H1 (cell line): ENCODE data around the gene ZNF789. TPM values are rescaled to one million over a fixed set of nuclear protein-coding genes. Genes with fewer than 3 reads are reported as not detected.

Experiments used
- CTCF ChIA-PET: fragments of 300-600 bp; sonication (Branson Sonifier 250); formaldehyde crosslinking; loops from one replicate; lab custom pipeline; 2021; ENCODE audit not compliant: partially characterized antibody; lab: Charles Lee
- POLR2A ChIA-PET: fragments of 300-600 bp; sonication (Branson Sonifier 250); formaldehyde crosslinking; loops from one replicate; lab custom pipeline; 2021; ENCODE audit warnings: inconsistent platforms; ENCODE audit not compliant: partially characterized antibody; lab: Charles Lee
- DNase-seq, 2 experiments: peaks; one replicate each; pipeline versions ENCODE4 v3.0.0 to v3.0.0-alpha.2; 2010 to 2022; ENCODE audit warnings: low spot score in 2 of 2, low read depth in 1 of 2, mixed read lengths in 1 of 2
- FAIRE-seq: peaks from 2 replicates; lab custom pipeline; 2011; peaks lifted over from hg19 to GRCh38; lab: Jason Lieb, UNC
- H2AFZ ChIP-seq: 2 replicates; pipeline ENCODE4 v1.8.1; 2012; ENCODE audit warnings: low read length, inconsistent platforms
- H2AK5ac ChIP-seq: 2 replicates; pipeline ENCODE4 v1.6.1; 2013; ENCODE audit warnings: low read depth, low read length
- H2BK120ac ChIP-seq: replicated peaks from 2 replicates; pipeline ENCODE3; 2013; ENCODE audit warnings: low read depth, low read length, inconsistent platforms
- H2BK12ac ChIP-seq: 2 replicates; pipeline ENCODE4 v1.6.1; 2013; ENCODE audit warnings: low read depth, low read length
- H2BK15ac ChIP-seq: 2 replicates; pipeline ENCODE4 v1.6.1; 2013; ENCODE audit warnings: low read length
- H2BK20ac ChIP-seq: 2 replicates; pipeline ENCODE4 v1.6.1; 2013; ENCODE audit warnings: low read length
- H2BK5ac ChIP-seq: 2 replicates; pipeline ENCODE4 v1.6.1; 2013; ENCODE audit warnings: low read depth, low read length
- H3K14ac ChIP-seq: 2 replicates; pipeline ENCODE4 v1.6.1; 2013; ENCODE audit warnings: inconsistent platforms; ENCODE audit not compliant: insufficient read length
- H3K18ac ChIP-seq: 2 replicates; pipeline ENCODE4 v1.6.1; 2013; ENCODE audit warnings: low read length; ENCODE audit errors: extremely low read depth
- H3K23ac ChIP-seq: 2 replicates; pipeline ENCODE4 v1.6.1; 2013; ENCODE audit warnings: inconsistent platforms; ENCODE audit not compliant: insufficient read length
- H3K23me2 ChIP-seq: 2 replicates; pipeline ENCODE4 v1.6.1; 2013; ENCODE audit warnings: low read depth, low read length
- H3K27ac ChIP-seq: 2 replicates; pipeline ENCODE4 v1.6.1; 2011; ENCODE audit warnings: low read depth, low read length, inconsistent platforms
- H3K27me3 ChIP-seq, 4 experiments: replicated peaks in 1 of 4; 1 replicate in 1 of 4; 2 replicates in 3 of 4; pipeline versions ENCODE4 v1.6.1 to v1.8.1; 2011 to 2013; ENCODE audit warnings: low read length in 3 of 4, mild to moderate bottlenecking in 3 of 4, inconsistent platforms in 2 of 4, mixed read lengths in 2 of 4, moderate library complexity in 1 of 4; ENCODE audit not compliant: control insufficient read depth in 3 of 4, insufficient read depth in 3 of 4; ENCODE audit errors: extremely low read depth in 1 of 4
- H3K36me3 ChIP-seq, 4 experiments: 2 replicates each; pipeline versions ENCODE4 v1.6.1 to v1.8.1; 2011 to 2013; ENCODE audit warnings: mild to moderate bottlenecking in 4 of 4, low read length in 3 of 4, moderate library complexity in 2 of 4, control low read depth in 1 of 4, inconsistent platforms in 1 of 4; ENCODE audit not compliant: insufficient read depth in 4 of 4, control insufficient read depth in 2 of 4
- H3K4ac ChIP-seq: replicated peaks from 2 replicates; pipeline ENCODE3; 2013; ENCODE audit warnings: low read length, low read depth, mixed read lengths, inconsistent platforms; ENCODE audit not compliant: insufficient read length
- H3K4me1 ChIP-seq, 4 experiments: replicated peaks in 1 of 4; 1 replicate in 1 of 4; 2 replicates in 3 of 4; pipeline versions ENCODE4 v1.6.1 to v1.8.1; 2011 to 2013; ENCODE audit warnings: low read length in 3 of 4, inconsistent platforms in 2 of 4, mixed read lengths in 1 of 4; ENCODE audit not compliant: insufficient read depth in 4 of 4, control insufficient read depth in 3 of 4
- H3K4me2 ChIP-seq, 2 experiments: 2 replicates each; pipeline versions ENCODE4 v1.6.1 to v1.8.1; 2011 to 2013; ENCODE audit warnings: low read depth in 2 of 2, low read length in 2 of 2, control low read depth in 1 of 2, inconsistent platforms in 1 of 2, mild to moderate bottlenecking in 1 of 2; ENCODE audit not compliant: insufficient read depth in 1 of 2
- H3K4me3 ChIP-seq, 4 experiments: fragments of 200-600, 300-600 bp in 1 of 4; sonication (generic), shearing (Covaris generic), sonication (Bioruptor Twin) in 1 of 4; 2 replicates each; pipeline versions ENCODE4 v1.5.1 to v1.8.1; 2011 to 2016; ENCODE audit warnings: low read length in 4 of 4, low read depth in 3 of 4, control low read depth in 2 of 4, inconsistent platforms in 2 of 4, mild to moderate bottlenecking in 2 of 4, mixed read lengths in 1 of 4, moderate library complexity in 1 of 4; ENCODE audit not compliant: insufficient read depth in 2 of 4; ENCODE audit errors: extremely low read depth in 1 of 4
- H3K56ac ChIP-seq: replicated peaks from 2 replicates; pipeline ENCODE3; 2013; ENCODE audit warnings: low read depth, mild to moderate bottlenecking, mixed read lengths, low read length, inconsistent platforms; ENCODE audit not compliant: insufficient read length
- H3K79me1 ChIP-seq: 2 replicates; pipeline ENCODE4 v1.6.1; 2013; ENCODE audit warnings: low read depth, low read length, control low read depth
- H3K79me2 ChIP-seq, 2 experiments: 2 replicates each; pipeline versions ENCODE4 v1.6.1 to v1.8.1; 2012 to 2013; ENCODE audit warnings: low read length in 2 of 2, mild to moderate bottlenecking in 2 of 2, inconsistent platforms in 1 of 2; ENCODE audit not compliant: insufficient read depth in 2 of 2, control insufficient read depth in 1 of 2
- H3K9ac ChIP-seq, 4 experiments: replicated peaks in 1 of 4; 1 replicate in 1 of 4; 2 replicates in 3 of 4; pipeline versions ENCODE4 v1.6.1 to v1.8.1; 2011 to 2013; ENCODE audit warnings: low read depth in 3 of 4, low read length in 3 of 4, control low read depth in 2 of 4, mild to moderate bottlenecking in 2 of 4, moderate library complexity in 2 of 4, inconsistent platforms in 1 of 4; ENCODE audit errors: extremely low read depth in 1 of 4
- H3K9me3 ChIP-seq, 2 experiments: 2 replicates each; pipeline versions ENCODE4 v1.6.1 to v1.8.1; 2012 to 2013; ENCODE audit warnings: mild to moderate bottlenecking in 2 of 2, moderate library complexity in 2 of 2, control low read depth in 1 of 2, inconsistent platforms in 1 of 2, low read depth in 1 of 2, low read length in 1 of 2, mixed read lengths in 1 of 2; ENCODE audit not compliant: insufficient read depth in 2 of 2
- H4K20me1 ChIP-seq, 2 experiments: replicated peaks in 1 of 2; 2 replicates each; pipeline versions ENCODE3 to v1.8.1; 2011 to 2013; ENCODE audit warnings: inconsistent platforms in 2 of 2, low read length in 2 of 2, mild to moderate bottlenecking in 1 of 2; ENCODE audit not compliant: insufficient read depth in 2 of 2, control insufficient read depth in 1 of 2
- H4K5ac ChIP-seq: 2 replicates; pipeline ENCODE4 v1.6.1; 2013; ENCODE audit warnings: low read length, low read depth, mixed read lengths, inconsistent platforms; ENCODE audit not compliant: insufficient read length
- H4K8ac ChIP-seq: 2 replicates; pipeline ENCODE4 v1.8.0; 2013; ENCODE audit warnings: mild to moderate bottlenecking, moderate library complexity, low read length, inconsistent platforms; ENCODE audit not compliant: insufficient read depth; ENCODE audit errors: extremely low read depth
- H4K91ac ChIP-seq: replicated peaks from 2 replicates; pipeline ENCODE3; 2013; ENCODE audit warnings: low read length, mixed read lengths, inconsistent platforms; ENCODE audit not compliant: insufficient read length
- RBBP5 ChIP-seq: IDR thresholded peaks from 2 replicates; pipeline ENCODE4 v1.7.1; 2012; ENCODE audit warnings: low read depth, mild to moderate bottlenecking, inconsistent platforms, low read length, moderate library complexity, borderline replicate concordance
- SIN3A ChIP-seq, 2 experiments: IDR thresholded peaks in 1 of 2; conservative IDR thresholded peaks in 1 of 2; 2 replicates each; pipeline ENCODE4 v1.6.1; 2011 to 2012; ENCODE audit warnings: low read length in 2 of 2, improper control_type of control experiment in 1 of 2, low read depth in 1 of 2, mild to moderate bottlenecking in 1 of 2
- SIX5 ChIP-seq: IDR thresholded peaks from 2 replicates; pipeline ENCODE4 v1.6.1; 2011; ENCODE audit warnings: mild to moderate bottlenecking, low read depth, low read length
- WGBS, 2 experiments: shearing (Covaris generic) in 1 of 2; methylation state at CpG; one replicate each; pipeline versions ENCODE4 v1.1.6 to v1.1.7; 2013 to 2015; ENCODE audit warnings: low lambda C conversion rate in 2 of 2, mixed read lengths in 2 of 2, inconsistent platforms in 1 of 2, low coverage in 1 of 2, missing lambda C conversion rate in 1 of 2; ENCODE audit not compliant: insufficient replicate concordance in 2 of 2, insufficient coverage in 1 of 2, insufficient read length in 1 of 2; ENCODE audit errors: extremely low coverage in 1 of 2, missing lambda C conversion rate in 1 of 2; 5-methylcytosine and 5-hydroxymethylcytosine counted together
- polyA plus RNA-seq, 7 experiments: library from polyadenylated mRNA; depleted of rRNA in 3 of 7; stranded (reverse) in 5 of 7; unstranded in 2 of 7; fragments of >200 nt in 5 of 7; fragments of 200-250 nt in 2 of 7; gene quantifications; 1 replicate in 5 of 7; 2 replicates in 1 of 7; 4 replicates in 1 of 7; pipeline versions ENCODE4 v1.2.1 to v1.2.3, GENCODE V29; 2011 to 2013; ENCODE audit warnings: missing spikeins in 2 of 7, mixed read lengths in 2 of 7
- total RNA-seq: library from RNA; stranded (reverse); fragmentation: NEBNext Ultra II Directional; extraction: Animal tissue kit (Norgen Biotek cat#: 25700); gene quantifications from 2 replicates; pipeline ENCODE4 v1.2.1, GENCODE V29; 2021

ZNF789 gene
- total and polyA plus RNA-seq, 2 of the 8 experiments (the other 6 are each of a cell fraction or from before 2014, with no cell fraction given): 11.4 to 12.5 TPM

DNA sequence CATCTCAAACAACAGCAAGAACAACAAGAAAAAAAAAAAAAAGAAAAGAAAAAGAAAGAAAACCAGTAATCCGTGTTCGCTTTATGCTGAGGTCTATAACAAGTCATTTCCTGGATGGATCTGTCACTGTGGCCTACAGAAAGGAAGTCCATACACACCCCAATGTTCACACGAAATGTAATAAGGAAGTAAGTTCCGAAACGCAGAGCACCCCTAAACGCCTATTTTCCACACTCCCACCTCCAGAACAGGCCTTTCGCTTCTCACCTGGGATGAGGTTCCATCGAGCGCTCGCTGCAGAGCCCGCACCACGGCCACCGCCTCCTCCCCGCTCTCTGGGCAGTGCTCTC, 26.7 kb downstream of the ZNF789 start:
- DNase-seq: no peak
- peak overlapping the region; percentile 46 to 95 (median 90) for H3K9ac ChIP-seq
- 3% methylated on average over 12 of the region's 14 CpGs; no CpG with 5 or more reads in 1 of the 2 experiments for WGBS, 2 experiments
- ChIA-PET CTCF (interaction anchor here (2.0 kb wide), 1 partner anchor 41 kb away, joined by 6 read pairs; no protein-coding TSS in a partner anchor), POLR2A (interaction anchor here (1.0 to 3.4 kb wide), 12 partner anchors 10 to 117 kb away, joined by 3 to 21 read pairs (median 6); partner anchors contain the start of genes FAM200A, ZNF655, ZNF789 and ZSCAN25)
- peaks cover 0 to 19% (median 9%) of the 10 kb centered on the region in 4 experiments; a peak in 6 of 8 replicates for H3K36me3 ChIP-seq
- TF ChIP-seq SIX5: no peak
- no peak for TF ChIP-seq RBBP5
- TF ChIP-seq SIN3A (conservative IDR thresholded peaks at IDR 0.05 in 1 of 2, IDR thresholded peaks at IDR 0.05 in 1 of 2; ENCODE audit: low read depth in 1 of 2, low read length in 2 of 2): no peak
- TF ChIP-seq, all 59 proteins: peak for 0
- no peak overlapping the region for H3K4ac ChIP-seq
- H3K79me1 ChIP-seq: peaks cover 7% of the 10 kb centered on the region; the same call in 1 of the 2 replicates
- peak overlapping the region; percentile 86 to 100 (median 93) for H3K4me3 ChIP-seq
- H3K27ac ChIP-seq: peak overlapping the region; percentile 88; the same call in 1 of the 2 replicates
- FAIRE-seq: no peak
- H3K9me3 ChIP-seq: peaks cover 4 to 5% of the 10 kb centered on the region in 2 experiments; a peak in 3 of 4 replicates
- no peak overlapping the region for H3K14ac ChIP-seq
- no peaks in the 10 kb centered on the region for H3K27me3 ChIP-seq
- H3K23ac ChIP-seq: no peak overlapping the region
- H4K5ac ChIP-seq: peak overlapping the region; percentile 39
- no peak overlapping the region for H2AK5ac ChIP-seq
- H2AFZ ChIP-seq: no peak overlapping the region
- H3K4me2 ChIP-seq: peak overlapping the region; percentile 63 to 93
- H2BK5ac ChIP-seq: peak overlapping the region; percentile 93
- no peak overlapping the region for H4K91ac ChIP-seq
- H4K8ac ChIP-seq: peak overlapping the region; percentile 99; the same call in 1 of the 2 replicates
- H3K56ac ChIP-seq: no peak overlapping the region
- peak overlapping the region; percentile 60; the same call in 1 of the 2 replicates for H2BK12ac ChIP-seq
- H3K18ac ChIP-seq: no peak overlapping the region
- no peak overlapping the region for H2BK120ac ChIP-seq
- H3K79me2 ChIP-seq: peaks cover 9 to 33% of the 10 kb centered on the region in 2 experiments
- peaks cover 7% of the 10 kb centered on the region; the same call in 1 of the 2 replicates for H3K23me2 ChIP-seq
- H2BK15ac ChIP-seq: no peak overlapping the region
- no peak overlapping the region for H2BK20ac ChIP-seq
- peaks cover 5 to 12% of the 10 kb centered on the region in 2 experiments for H4K20me1 ChIP-seq
- peaks cover 0 to 4% (median 0%) of the 10 kb centered on the region in 4 experiments; a peak in 3 of 7 replicates for H3K4me1 ChIP-seq
